DMS153 (cell line): Measurements from ENCODE around the gene RBFOX2.

Experiments used
- DNase-seq: peaks from one replicate; lab custom pipeline; 2025; lab: John Stamatoyannopoulos, UW

RBFOX2 gene

GRCh38 chr22:35930933-35931332 lies 97.7 kb downstream of the RBFOX2 start:
- peak; percentile 75 for DNase-seq

- no peak for DNase-seq
Observed at GRCh38 chr22:35928285-35928798, 100.3 kb downstream of the RBFOX2 start.

DNA sequence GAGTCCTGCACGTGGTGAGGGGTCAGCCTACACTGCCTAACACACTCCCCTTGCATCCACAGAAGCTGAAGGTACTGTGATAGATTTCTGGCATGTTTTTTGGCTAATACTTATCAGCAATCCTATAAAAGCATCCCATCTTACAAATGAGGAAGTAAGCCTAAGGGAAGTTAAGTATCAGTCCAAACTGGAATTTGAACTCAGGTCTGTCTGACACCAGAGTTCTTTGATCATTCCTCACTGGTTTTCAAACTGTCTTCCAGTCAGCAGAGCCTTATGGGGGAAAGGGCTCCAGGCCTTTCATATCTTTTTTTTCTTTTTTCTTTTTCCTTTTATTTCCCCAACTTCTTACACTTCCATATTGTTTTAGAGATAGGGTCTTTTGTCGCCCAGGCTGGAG lies 105.6 kb downstream of the RBFOX2 start:
- DNase-seq: no peak

GRCh38 chr22:35921777-35922176 lies 106.8 kb downstream of the RBFOX2 start:
- DNase-seq: peak; percentile 22

- DNase-seq: no peak
Observed at GRCh38 chr22:35921044-35921443, 107.6 kb downstream of the RBFOX2 start.

- no peak for DNase-seq
Observed at GRCh38 chr22:35919002-35919542, 109.6 kb downstream of the RBFOX2 start.

GRCh38 chr22:35918456-35918855 lies 110.2 kb downstream of the RBFOX2 start:
- no peak for DNase-seq

GRCh38 chr22:35917651-35918050 lies 111.0 kb downstream of the RBFOX2 start:
- DNase-seq: no peak

DNA sequence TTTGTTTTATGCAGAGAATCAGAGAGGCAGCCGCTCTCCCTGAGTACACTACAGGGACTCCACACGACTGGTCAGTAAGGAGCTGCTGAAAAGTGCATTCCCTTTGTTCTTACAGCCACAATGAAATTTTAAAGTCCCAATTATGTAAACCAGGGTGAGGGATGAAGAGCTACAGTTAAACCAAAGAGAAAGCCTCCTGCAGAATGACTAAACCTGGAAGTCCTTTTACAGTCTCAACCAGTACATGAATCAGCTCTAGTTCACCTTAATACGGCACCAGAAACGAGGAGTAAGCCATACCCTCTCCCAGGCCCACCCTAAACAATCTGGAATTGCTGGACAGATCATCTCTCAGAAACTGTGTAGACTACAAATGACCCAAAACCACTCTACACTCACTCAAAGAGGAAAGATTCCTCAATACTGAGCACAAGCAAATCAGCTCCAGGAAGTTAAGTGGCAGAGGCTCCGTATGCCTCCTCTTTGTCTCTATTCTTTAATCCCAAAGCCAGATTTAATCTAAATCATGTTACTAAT lies 113.1 kb downstream of the RBFOX2 start:
- no peak for DNase-seq

GRCh38 chr22:35914665-35915476 lies 113.8 kb downstream of the RBFOX2 start:
- DNase-seq: peak; percentile 82

DNA sequence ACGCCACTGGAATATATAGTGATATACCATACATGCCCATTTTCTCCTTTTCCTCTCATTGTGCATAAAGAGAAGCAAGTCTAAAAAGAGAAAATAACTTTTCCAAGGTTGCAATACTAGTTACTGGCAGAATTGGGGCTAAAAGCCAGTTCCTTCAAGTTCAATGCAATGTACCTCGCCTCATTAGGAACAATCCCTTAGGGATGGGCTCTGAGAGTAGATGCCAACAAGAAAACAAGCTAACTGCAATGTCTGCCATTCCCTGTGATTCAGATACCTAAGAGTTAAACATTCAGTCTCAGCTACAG lies 114.3 kb downstream of the RBFOX2 start:
- no peak for DNase-seq

- no peak for DNase-seq
Observed at GRCh38 chr22:35913925-35914324, 114.7 kb downstream of the RBFOX2 start.

DNA sequence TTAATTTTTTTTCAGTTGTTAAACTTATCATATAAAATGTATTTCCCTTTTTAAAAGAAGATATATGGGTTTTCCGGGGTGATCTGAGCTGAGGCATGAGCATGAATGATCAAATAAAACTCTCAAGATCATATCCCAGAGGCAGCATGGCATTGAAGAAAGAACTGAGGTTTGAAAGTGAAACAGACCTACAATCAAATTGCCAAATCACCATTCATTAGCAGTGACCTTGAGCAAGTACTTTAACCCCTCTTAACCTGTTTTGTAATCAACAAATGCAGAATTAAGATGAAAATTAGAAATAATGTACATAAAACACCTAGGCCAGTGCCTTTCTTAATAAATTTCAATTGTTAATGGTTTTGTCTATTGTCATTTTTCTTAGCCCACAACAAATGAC lies 116.0 kb downstream of the RBFOX2 start:
- no peak for DNase-seq

DNA sequence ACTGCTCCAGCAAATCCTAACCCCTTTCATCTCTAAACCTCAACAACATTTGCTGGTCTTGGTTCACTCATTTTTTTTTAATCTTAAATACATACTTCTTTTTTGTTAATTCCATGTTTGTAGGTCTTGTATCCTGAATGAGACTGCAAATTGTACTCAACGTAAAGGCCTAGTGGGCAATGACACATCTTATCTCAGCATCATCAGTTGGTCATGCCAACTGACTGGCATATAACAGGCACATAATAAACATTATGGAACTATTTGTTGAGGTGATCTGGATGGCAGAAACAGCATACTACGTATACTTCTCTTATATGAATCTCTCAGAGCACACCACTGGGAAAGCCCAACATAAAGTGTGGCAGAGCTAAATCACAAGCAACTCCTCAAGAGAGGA lies 116.7 kb downstream of the RBFOX2 start:
- no peak for DNase-seq

- no peak for DNase-seq
Observed at GRCh38 chr22:35910926-35911325, 117.7 kb downstream of the RBFOX2 start.

DNA sequence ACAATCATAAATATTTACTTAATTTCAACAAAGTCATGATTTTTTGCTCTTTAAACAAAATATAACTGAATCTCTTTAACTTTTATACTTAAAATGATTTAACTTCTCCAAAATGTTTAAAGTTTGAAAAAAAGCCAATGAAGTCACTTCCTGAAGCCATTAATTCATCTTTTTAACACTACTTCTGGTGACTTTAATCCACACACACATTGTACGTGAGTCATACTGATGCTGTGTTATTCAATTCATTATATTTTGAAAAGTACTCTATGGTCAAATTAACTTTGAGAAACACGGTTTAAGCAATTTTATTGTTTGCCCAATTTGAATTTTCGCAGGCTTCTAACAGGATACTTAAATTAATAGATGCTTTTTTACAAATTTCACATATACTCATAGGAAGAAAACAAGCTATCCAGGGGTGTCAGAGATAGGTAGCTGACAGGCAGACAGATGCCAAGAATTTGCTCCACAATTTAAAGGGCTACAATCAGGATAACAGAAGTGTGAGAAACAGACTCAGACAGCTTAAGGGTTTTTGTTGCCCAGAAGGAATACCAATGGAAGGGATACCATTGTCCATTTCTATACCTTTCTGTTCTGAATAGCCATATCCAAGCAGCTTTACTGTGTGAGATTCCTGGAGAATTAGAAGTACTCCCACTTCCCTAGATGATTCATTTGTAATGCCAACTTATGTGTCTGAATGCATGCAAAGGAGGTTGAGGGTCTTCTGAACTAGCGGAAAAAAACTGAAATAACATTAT lies 118.4 kb downstream of the RBFOX2 start:
- DNase-seq: no peak

- no peak for DNase-seq
Observed at GRCh38 chr22:35905894-35906293, 122.7 kb downstream of the RBFOX2 start.

GRCh38 chr22:35904752-35905151 lies 123.9 kb downstream of the RBFOX2 start:
- no peak for DNase-seq

DNA sequence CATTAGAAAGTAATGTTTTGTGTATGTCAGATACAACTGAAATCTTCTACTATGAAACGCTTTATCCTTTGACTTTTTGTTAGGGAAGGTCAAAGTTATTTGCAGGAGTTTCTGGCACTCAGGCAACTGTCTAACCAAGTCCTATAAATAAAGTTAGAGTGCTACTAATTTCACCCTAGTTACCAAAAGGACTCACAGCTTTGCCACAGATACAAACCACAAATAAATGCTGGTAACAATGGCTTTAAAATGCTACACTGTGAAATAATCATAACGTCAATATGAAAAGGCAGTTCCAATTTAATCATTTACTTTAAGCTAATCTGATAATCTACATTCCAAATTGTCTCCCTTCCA lies 124.3 kb downstream of the RBFOX2 start:
- no peak for DNase-seq

GRCh38 chr22:35903571-35904335 lies 124.9 kb downstream of the RBFOX2 start:
- no peak for DNase-seq

DNA sequence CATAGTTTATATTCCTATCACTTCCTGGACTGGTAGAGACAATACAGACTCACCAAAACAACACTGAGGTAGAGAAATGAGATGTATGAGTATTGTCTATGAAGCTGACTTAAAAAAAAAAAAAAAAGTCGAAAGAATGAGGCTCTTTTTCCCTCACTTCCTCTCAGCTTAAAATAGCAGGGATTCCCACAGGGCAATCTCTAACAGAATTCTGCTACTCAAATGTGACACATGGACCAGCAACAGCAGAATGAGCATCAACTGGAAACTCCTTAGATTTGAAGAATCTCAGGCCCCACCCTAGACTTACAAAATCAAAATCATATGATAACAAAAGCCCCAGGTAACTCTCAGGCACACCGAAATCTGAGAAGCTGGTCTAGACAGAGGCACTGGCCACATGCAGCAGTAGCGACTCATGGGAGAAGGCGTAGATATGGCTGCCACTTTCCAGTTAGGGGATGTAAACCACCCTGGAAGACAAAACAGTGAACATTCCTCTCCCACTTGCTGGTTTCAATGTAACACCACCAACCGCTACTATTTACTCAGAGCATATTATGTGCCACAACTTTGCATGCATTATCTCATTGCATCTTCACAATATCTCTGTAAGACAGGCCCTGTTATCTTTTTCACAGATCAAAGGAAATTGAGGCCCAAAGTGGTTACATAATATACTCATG lies 128.0 kb downstream of the RBFOX2 start:
- no peak for DNase-seq

- DNase-seq: no peak
Observed at GRCh38 chr22:35899736-35900135, 128.9 kb downstream of the RBFOX2 start.
